ENCODE data around the gene WDR26. TPM values are rescaled to one million over a fixed set of nuclear protein-coding genes. Genes with fewer than 3 reads are reported as not detected.

Gene WDR26
- total and polyA plus RNA-seq, 3 donors from 2014 or later = 86.1 to 105 (median 104) TPM

DNA sequence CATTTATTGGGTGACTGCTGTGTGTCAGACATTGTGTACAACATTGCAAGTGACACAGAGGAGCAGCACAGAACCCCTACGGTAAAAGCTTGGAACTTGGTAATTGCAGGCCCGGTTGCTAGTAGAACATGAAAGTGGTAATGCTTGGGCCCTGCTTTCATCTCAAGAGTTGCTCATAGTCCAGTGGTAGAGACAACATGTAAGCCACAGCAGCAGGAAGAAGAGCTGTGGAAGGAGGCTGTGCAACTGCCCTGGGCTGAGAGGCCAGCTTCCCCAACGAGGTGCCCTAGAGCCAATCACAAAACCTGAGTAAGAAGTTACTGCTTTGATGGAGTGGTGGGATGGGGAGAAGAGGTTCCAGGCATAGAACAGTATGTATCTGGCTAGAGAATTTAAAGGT, 59.5 kb downstream of the WDR26 start:
- Histone ChIP-seq H3K27ac (no peak overlapping the region), H3K9me3 (no peaks in the 10 kb centered on the region), H3K36me3 (ENCODE audit: low read depth, missing control alignments) (no peaks in the 10 kb centered on the region), H3K27me3 (no peaks in the 10 kb centered on the region), H3K4me1 (no peaks in the 10 kb centered on the region), H3K4me3 (no peak overlapping the region)
- WGBS, 2 donors = 91 to 94% methylated on average over 3 of the region's 3 CpGs
- TF ChIP-seq POLR2A (IDR thresholded peaks at IDR 0.05) = no peak
- TF ChIP-seq, protein P1, sequence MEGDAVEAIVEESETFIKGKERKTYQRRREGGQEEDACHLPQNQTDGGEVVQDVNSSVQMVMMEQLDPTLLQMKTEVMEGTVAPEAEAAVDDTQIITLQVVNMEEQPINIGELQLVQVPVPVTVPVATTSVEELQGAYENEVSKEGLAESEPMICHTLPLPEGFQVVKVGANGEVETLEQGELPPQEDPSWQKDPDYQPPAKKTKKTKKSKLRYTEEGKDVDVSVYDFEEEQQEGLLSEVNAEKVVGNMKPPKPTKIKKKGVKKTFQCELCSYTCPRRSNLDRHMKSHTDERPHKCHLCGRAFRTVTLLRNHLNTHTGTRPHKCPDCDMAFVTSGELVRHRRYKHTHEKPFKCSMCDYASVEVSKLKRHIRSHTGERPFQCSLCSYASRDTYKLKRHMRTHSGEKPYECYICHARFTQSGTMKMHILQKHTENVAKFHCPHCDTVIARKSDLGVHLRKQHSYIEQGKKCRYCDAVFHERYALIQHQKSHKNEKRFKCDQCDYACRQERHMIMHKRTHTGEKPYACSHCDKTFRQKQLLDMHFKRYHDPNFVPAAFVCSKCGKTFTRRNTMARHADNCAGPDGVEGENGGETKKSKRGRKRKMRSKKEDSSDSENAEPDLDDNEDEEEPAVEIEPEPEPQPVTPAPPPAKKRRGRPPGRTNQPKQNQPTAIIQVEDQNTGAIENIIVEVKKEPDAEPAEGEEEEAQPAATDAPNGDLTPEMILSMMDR (IDR thresholded peaks at IDR 0.05) = no peak
- intact Hi-C loops (cut with DNase I; ENCODE audit: low total_unique reads) = no loop called here
- DNase-seq = no peak

DNA sequence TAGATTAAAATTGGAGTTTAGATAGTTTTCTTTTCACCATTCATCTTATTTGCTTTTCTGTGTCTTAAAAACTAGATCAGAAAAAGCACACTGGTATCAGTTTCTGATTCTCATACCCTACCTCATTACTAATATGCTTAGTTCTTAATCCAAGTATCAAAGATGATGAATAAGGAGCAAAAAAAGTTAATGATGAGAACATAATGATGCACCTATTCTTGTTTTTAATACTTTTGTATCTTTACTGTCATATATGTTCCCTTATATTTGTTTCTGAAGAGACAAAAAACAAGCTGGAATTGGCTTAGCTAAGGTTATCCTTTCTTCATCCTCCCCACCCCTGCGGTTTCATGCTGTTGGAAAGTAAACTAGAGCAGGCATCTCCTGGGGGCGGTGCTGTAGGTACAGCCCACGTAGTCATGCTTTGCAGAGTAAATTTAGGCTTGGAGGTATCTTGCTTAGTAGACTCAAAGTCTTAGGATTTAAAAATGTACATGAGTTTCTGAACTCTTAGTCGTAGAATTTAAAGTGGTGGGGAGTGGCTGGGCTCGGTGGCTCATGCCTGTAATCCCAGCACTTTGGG, 61.5 kb downstream of the WDR26 start:
- TF ChIP-seq, protein P1 (IDR thresholded peaks at IDR 0.05) = no peak
- TF ChIP-seq POLR2A (IDR thresholded peaks at IDR 0.05) = no peak

DNA sequence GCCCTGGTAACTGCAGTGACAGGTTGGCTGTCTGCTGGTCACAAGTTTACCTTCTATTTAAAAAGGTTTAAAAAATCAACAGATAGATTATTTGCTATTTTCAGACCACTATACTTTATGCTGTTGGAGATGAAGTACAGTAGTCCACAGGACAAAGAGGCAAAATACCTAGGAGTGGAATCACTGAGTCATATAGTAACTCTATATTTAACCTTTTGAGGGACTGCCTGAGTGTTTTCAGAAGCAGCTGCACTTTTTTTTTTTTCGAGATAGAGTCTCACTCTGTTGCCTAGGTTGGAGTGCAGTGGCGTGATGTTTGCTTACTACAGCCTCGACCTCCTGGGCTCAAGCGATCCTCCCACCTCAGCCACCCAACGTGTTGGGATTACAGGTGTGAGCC, 66.2 kb downstream of the WDR26 start:
- intact Hi-C loops (cut with DNase I; ENCODE audit: low total_unique reads) = no loop called here
- no peaks in the 10 kb centered on the region for H3K9me3 ChIP-seq
- no peaks in the 10 kb centered on the region for H3K27me3 ChIP-seq
- no peak for TF ChIP-seq POLR2A (IDR thresholded peaks at IDR 0.05)
- TF ChIP-seq, protein P1 (IDR thresholded peaks at IDR 0.05) = no peak
- no peak overlapping the region for H3K27ac ChIP-seq
- H3K36me3 ChIP-seq (ENCODE audit: low read depth, missing control alignments) = no peaks in the 10 kb centered on the region
- no peak for DNase-seq
- 89 to 95% methylated on average over 5 of the region's 5 CpGs for WGBS, 2 donors
- H3K4me3 ChIP-seq = no peak overlapping the region
- H3K4me1 ChIP-seq = no peaks in the 10 kb centered on the region

More for the DNA sequence above, 61.5 kb downstream of the WDR26 start:
- intact Hi-C loops (cut with DNase I; ENCODE audit: low total_unique reads) = no loop called here
- DNase-seq = no peak
- 91 to 97% methylated on average over 5 of the region's 5 CpGs for WGBS, 2 donors
- Histone ChIP-seq H3K9me3 (no peaks in the 10 kb centered on the region), H3K36me3 (ENCODE audit: low read depth, missing control alignments) (no peaks in the 10 kb centered on the region), H3K4me1 (no peaks in the 10 kb centered on the region), H3K27ac (no peak overlapping the region), H3K4me3 (no peak overlapping the region), H3K27me3 (no peaks in the 10 kb centered on the region)

DNA sequence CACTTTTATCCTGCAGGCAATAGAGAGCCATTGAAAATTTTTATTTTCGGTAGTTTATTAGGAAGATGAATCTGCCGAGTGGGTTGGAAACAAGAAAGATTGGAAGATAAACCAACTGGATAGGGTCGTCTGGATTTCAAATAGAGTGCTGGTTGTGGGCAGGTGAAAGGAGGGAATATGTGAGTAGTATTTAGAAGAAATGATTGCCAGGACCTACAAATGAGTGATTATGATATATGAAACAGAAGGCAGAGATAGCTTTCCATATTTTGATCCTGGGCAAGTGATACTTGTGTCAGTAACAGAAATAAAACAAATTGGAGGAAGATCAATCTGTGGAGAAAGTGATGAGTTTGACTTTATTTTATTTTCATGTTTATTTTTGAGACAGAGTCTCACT, 75.4 kb downstream of the WDR26 start:
- no peaks in the 10 kb centered on the region for H3K9me3 ChIP-seq
- WGBS, 2 donors = 63 to 79% methylated on average over 3 of the region's 3 CpGs
- H3K36me3 ChIP-seq (ENCODE audit: low read depth, missing control alignments) = no peaks in the 10 kb centered on the region
- intact Hi-C loops (cut with DNase I; ENCODE audit: low total_unique reads) = no loop called here
- DNase-seq = no peak
- no peaks in the 10 kb centered on the region for H3K27me3 ChIP-seq
- TF ChIP-seq, protein P1 (IDR thresholded peaks at IDR 0.05) = no peak
- TF ChIP-seq POLR2A (IDR thresholded peaks at IDR 0.05) = no peak
- peaks cover 14% of the 10 kb centered on the region for H3K4me1 ChIP-seq
- H3K4me3 ChIP-seq = no peak overlapping the region
- H3K27ac ChIP-seq = no peak overlapping the region

DNA sequence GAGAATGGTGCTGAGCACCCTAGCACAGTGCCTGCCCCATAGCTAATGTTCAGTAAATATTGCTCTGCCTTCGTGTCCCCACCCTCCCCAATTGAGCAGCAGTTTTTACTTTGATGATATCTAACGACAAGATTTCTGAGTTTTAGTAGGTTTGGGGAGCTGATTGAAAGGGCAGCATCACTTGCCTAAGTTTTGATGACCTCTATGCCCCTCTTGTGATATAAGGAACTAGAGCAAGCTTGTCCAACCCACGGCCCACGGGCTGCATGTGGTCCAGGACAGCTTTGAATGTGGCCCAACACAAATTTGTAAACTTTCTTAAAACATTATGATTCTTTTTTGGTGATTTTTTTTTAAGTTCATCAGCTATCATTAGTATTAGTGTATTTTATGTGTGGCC, 76.4 kb downstream of the WDR26 start:
- WGBS, 2 donors = 52 to 60% methylated on average over 4 of the region's 4 CpGs
- H3K27me3 ChIP-seq = no peaks in the 10 kb centered on the region
- peaks cover 17% of the 10 kb centered on the region for H3K4me1 ChIP-seq
- intact Hi-C loops (cut with DNase I; ENCODE audit: low total_unique reads) = no loop called here
- H3K27ac ChIP-seq = no peak overlapping the region
- no peaks in the 10 kb centered on the region for H3K36me3 ChIP-seq (ENCODE audit: low read depth, missing control alignments)
- H3K9me3 ChIP-seq = no peaks in the 10 kb centered on the region
- DNase-seq = no peak
- TF ChIP-seq POLR2A (IDR thresholded peaks at IDR 0.05) = no peak
- TF ChIP-seq, protein P1 (IDR thresholded peaks at IDR 0.05) = no peak
- H3K4me3 ChIP-seq = no peak overlapping the region

All from testis (tissue), 3 donors.